GM18868 (cell line): Measurements from ENCODE around the gene NSUN2.
"Not testable (repeated sequence)": the region's sequence is repeated elsewhere in the genome, so short reads cannot be mapped to it uniquely, and the experiment has no call there.

Experiments used
- ATAC-seq: cut with Tn5 transposase; IDR thresholded peaks from one replicate; pipeline ENCODE4 v1.9.1; 2021; ENCODE audit warnings: mild to moderate bottlenecking, moderate library complexity; ENCODE audit not compliant: unreplicated experiment

Gene NSUN2

DNA sequence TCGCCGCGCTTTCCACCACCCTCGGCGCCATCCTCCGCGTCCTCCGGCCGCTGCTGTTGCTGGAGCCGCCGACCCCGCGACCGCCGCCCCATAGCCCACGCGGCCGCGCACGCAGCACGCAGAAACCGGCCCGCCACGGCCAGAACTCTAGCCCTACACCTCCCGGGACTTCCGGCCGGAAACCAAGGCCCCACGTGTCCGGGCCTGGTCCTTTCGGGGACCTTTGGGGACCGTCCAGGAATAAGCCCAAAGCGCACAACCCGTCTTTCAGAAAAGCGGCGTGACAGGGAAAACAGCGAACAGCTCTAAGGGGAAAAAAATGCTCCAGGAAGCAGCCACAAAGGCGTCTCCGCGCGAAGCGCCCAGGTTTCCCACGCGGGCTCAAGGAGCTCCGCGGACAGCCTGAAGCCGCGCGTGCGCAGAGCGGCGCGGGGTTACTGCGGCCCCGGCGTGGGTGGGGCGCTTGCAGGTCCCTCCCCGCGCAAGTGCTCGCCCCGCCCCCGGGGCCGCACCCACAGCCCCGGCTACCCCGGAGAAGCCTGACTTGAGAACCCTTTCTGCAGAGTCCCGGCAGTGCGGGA, at the start of gene NSUN2, which contains the start of gene SRD5A1:
Gene NSUN2 (minus strand): TSS at position 157 of the 581 bp plus-strand sequence. CDS start 65 bp downstream, at position 92.
Gene SRD5A1 (plus strand): TSS at position 553 of the 581 bp plus-strand sequence. CDS start 137 bp downstream, outside the sequence.
- peak; percentile 86 for ATAC-seq

DNA sequence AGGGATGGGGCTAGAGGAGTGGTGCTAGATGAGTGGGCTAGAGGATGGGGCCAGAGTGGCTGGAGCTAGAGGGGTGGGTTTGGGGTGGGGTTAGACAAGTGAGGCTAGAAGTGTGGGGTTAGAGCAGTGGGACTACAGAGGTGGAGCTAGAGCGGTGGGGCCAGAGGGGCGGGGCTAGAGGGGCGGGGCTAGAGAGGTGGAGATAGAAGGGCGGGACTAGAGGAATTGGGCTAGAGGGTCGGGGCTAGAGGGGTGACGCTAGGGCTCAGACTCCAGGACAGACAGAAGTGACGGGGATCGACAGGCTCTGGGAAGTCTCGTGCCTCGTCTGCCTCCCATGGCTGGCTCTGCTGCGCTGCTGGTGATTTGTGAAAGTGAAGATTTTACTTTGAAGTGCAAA, 49.4 kb upstream of the NSUN2 start:
- ATAC-seq = no peak

DNA sequence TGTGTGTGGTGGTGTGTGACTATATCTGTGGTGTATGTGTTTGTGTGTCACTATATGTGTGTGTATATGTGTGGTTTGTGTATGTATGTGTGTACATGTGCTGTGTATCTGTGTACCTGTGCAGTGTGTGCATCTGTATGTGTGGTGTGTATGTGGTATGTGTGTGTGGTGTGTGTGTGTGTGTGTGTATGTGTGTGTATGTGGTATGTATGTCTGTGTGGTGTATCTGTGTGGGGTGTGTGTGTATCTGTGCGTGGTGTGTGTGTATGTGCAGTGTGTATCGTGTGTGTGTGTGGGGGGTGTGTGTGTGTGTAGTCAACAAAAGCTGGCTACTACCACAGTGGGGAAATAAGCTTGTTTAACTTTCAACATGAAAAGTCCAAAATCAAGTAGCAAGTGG, 48.8 kb upstream of the NSUN2 start:
- ATAC-seq = no peak

DNA sequence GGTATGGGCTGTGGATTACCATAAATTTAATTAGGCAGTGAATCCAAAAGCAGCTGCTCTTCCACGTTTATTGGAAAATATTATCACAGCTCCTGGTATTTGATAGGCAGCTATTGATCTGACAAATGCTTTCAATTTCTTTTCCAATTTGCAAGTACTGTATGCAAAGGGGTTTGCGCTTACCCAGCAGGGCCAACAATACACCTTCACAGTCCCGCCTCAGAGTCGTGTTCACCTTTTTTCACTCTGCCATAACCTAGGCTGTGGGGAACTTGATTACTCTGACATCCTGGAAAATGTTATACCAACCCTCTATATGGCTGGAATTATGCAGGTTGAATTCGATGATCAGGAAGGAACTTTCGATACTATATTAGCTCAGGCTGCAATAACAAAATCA, 48.1 kb upstream of the NSUN2 start:
- ATAC-seq = no peak

DNA sequence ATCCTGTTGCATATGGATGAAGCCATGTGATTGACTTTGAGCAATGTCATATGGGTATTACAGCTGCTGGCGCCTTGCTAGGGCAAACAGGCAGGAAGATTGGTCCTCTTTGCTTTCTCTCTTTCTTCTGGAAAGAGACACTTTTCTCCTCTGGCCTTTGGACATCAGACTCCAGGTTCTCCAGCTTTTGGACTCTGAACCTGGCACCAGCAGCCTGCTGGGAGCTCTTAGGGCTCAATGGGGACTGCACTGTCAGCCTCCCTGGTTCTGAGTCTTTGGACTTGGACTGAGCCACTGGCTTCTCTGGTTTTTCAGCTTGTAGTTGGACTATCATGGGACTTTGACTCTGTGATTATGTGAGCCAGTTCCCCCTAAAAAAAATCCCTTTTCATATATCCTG, 45.5 kb upstream of the NSUN2 start:
- ATAC-seq = no peak

DNA sequence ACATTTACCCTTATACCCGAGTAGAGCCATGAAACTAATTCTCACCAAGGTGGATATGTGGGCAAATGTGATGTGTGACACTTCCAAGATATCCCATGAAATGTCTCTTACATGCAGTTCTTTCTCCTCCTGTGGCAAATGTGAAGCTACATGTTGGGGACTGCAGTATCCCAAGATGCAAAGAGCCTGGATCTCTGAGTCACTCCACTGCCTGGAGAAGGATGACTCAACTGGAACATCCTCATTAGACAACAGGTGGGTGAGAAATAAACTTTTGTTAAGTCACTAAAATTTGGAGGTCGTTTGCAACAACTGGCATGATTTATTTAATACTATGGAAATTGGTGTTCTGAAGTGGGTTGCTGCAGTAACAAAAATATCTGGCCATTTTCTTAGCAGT, 43.9 kb upstream of the NSUN2 start:
- no peak for ATAC-seq

DNA sequence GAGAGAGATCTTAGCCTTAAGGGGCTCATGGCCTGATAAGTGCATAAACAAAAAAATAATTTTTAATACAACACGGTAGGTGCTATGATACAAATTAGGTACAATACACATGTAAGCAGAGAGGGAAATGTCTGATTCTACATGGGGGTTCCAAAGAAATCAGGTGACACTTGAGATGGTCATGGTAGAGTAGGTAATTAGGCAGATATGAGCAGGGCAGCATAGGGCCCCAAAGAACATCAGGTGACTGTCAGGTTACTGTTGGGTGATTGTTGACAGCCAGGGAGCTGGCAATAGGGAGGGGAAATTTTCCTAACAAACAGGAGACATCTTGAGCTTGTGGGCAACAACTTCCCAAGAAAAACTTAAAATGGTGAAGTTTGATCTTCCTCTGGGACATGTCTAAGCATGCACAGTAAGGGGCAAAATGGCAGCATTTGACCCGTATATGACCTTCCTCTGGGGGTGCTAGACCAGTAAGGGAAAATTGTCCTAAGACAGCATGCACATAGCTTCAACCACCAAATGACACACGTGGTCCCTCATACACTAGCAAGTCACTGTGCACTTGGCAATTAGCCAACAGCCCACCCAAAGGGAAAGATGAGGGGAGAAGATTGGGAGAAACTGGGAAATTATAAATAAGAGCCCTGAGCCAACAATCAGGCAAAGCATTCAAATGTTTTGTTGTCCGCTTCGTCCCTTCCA, 43.1 kb upstream of the NSUN2 start:
- ATAC-seq = no peak

DNA sequence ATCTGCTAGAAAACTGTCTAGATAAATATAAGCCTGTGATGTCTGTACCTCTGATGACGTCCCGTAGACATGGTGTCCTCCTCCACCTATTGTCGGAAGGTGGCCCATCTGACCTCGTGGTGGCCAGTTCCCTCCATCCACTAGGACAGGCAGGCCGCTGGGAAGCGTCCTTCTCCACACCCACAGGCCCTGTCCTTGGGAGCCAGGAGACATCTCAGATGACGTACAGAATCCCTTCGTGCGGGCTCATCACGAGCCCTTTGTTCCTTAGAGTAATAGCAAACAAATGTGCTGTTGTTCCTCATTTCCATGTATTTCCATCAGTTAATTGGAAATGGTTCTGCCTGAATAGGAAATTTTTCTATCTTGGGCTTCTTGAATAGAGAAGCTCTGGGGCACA, 42.0 kb upstream of the NSUN2 start:
- ATAC-seq = no peak

DNA sequence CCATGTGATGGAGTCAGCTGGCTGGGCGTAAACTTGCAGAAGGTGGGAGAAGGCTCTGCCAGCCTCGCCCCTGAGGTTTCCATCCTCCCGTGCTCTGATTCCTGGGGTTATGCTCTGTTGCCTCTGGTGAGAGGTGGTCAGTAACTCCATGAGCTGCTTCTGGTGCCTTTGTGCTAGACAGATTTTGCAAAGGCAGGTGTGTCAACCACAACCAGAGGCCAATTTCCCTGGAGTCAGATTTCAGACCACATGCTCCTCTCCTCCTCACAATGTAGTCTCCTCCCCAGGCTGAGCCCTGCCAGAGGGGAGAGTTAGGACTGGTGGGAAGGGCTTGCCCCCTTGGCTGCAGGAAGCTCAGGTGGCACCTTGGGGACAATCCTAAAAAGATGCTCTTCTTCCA, 41.6 kb upstream of the NSUN2 start:
- no peak for ATAC-seq

DNA sequence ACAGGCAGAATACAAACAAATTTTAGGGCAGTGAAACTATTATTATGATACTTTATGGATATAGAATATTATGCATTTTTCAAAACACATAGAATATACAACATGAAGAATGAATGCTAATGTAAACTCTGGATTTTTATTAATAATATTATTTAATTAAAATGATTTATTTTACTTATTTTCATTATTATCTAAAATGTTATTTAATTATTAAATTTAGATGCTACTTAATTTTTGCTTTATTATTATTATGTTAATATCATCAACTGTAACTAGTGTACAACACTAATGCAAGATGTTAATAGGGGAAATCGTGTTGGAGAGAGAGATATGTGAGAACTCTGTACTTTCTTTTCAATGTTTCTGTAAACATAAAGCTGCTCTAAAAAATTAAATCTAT, 41.1 kb upstream of the NSUN2 start:
- ATAC-seq = no peak

DNA sequence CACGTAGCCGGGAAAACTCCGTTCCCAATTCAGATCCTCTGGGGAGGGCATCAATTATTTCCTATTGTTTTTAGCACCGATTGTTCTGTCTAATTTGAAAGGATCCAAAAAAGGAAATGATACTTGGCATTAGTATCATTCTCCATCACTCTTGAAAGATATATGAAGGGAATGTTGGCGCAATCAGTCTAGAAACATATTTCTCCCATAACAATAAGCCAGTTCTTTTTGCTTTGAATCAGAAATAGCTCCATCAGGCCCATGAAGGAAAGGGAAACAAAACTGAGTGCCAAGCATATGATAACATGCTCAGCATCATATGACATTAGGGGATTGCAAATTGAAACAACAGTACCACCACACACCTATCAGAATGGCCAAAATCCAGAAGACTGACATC, 40.2 kb upstream of the NSUN2 start:
- ATAC-seq = no peak

DNA sequence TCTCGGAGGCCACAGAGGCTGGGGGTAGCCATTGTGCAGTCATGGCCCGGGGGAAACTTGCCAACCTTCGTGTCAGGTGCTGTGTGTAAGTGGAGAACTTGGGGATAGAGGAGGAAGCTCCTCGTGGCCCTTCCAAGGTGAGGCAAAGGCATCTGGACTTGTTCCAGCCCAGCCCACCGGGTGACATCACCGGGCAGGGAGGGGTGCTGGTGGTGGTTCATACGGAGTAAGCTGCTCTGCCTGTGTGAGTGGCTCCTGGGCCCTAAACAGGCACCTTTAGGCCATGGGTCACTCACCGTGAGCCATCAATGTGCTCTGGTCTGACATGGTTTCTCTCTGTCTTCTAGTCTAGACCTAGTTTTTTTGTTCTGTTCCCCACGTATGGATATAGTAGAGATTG, 35.9 kb upstream of the NSUN2 start:
- not testable (repeated sequence) for ATAC-seq

DNA sequence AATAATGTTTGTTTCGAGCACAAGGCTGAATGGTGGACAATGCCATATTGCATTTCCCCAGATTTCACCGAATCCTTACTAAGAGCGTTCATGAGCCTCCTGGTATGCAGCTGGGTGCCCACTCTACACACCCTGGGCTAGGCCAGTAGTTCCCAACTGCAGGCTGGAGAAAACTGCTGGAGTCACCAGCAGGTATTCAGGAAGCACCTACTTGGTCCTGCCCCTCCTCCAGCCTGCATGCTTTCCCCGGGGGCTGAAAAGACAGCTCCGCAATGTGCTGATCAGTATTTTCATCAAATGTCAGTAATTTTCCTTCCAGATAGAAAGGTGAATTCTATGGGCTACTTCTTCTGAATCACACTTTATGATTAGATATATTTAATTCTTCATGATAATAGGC, 34.8 kb upstream of the NSUN2 start:
- ATAC-seq = no peak

DNA sequence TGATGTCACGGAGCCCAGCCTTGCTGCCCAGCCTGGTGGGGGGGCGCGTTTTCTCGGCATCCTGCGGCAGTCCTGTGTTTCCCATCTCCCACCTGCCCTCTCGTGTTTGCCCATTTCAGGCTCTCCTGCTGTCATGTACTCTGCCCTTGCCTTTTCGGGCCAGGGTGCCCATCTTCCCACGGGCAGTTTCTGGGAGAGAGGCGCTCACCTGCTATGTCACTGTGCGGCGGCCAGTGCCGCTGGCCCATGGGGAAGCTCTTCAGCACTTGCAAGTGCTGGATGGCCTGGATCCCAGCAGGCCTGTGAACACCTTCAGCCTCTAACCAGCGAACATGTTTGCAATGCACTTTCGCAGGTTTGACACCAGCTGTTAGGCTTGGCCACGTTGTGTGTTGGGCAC, 33.9 kb upstream of the NSUN2 start:
- no peak for ATAC-seq

DNA sequence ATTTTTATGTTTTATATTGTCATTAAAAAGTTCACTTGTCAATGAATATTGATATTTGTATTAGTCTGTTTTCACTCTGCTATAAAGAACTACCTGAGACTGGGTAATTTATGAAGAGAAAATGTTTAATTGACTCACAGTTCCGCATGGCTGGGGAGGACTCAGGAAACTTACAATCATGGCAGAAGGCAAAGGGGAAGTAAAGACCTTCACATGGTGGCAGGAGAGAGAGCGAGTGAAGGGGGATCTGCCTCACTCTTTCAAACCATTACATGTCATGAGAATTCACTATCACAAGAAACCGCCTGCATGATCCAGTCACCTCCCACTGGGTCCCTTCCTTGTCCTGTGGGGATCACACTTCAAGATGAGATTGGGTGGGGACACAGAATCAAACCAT, 27.8 kb upstream of the NSUN2 start:
- peak; percentile 61 for ATAC-seq

DNA sequence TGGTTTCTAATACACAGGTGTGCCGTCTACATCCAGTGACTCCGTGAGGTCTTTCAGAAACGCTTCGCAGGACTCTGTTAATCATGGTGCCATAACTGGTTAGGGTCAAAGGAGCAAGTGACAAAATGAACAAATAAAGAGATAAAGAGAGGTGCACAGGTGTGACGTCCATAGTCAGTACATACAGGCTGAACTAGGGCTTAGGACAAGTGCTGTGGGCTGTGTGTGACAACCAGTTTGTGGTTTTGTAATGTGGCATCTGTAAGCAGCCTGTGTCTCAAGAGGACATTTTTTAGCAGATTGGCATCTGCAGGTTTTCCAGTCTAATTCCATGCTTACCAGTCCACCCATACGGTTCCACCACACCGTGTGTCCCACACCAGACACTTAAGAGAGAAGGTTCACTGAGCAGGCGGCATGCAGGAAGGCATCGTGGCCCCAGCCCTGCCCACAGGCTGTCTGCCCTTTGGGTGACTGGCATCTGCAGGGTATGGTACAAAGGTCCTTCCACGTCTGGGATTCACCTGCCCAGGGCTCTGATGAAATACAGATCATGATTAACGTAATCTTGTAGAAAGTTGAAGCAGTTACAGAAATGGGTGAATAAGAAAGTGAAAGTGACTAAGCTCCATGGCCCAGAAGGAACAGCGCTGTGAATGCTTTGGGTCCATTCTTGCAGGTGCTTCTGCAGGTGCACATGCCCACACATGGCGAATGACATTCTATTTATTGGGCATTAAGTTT, 27.3 kb upstream of the NSUN2 start:
- ATAC-seq = peak; percentile 88

DNA sequence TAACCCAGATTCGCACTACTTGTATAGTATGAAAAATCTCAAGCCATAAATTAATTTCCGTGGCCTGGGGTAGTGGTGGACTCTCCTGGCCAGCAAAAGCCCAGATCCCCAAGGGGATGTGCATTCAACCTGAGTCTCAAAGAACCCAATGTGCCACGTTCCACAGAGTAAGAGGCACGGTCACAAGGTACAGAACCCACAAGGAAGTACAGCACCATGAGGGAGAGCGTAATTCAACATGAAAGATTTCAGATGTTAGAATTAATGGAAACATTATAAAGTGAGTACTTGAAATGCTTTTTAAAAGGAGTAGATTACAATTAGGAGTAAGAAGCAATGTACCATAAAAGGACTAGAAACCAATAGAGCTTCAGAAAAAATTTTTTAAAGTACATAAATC, 23.8 kb upstream of the NSUN2 start:
- no peak for ATAC-seq

DNA sequence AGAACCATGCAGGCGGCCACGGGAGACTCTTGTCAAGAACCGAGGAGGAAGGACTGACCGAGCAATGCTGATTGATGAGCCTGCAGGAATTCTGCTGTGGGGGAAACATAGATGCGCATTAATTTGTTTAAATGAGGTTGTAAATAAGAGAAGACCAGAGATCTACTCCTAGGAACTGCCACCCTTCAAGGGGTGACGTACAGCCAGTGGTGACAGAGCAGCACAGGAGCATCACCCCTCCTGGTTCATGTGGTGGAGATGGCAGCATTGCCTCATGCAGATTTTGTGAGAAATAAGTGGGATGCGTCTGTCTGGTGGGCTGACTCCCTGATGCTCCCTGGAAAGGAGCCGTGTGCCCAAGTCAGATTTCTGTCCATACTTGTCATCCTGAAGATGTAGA, 22.6 kb upstream of the NSUN2 start:
- ATAC-seq = no peak

DNA sequence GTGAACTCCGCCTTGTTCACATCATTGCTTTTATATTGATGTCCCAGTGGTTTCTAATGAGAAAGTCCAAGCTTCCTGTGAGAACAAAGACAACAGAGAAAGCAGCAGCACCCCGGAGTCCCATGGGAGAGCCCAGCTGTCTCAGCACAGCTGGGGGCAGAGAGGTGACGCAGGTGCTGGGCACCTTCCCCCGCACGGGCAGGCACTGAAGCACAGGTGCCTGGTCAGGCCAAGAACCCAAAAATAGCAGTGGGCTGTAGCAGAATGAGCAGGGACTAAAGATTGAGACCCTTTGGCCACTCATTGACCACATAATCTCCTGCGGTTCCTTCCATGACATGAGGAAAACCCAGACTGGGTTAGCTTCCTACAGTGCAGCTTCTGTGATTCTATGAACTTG, 19.2 kb upstream of the NSUN2 start:
- ATAC-seq = peak; percentile 90

DNA sequence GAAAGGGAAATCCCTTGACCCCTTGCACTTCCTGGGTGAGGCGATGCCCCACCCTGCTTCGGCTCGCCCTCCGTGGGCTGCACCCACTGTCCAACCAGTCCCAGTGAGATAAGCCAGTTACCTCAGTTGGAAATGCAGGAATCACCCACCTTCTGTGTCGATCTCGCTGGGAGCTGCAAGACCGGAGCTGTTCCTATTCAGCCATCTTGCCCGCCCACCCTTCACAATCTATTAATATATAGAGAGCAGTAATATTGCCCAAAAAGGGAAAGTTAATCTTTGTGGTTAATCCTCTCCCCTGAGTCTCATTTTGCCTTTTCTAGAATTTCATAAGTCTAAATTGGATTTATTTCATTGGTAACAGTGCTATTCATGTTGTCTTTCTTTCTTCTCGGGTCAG, 16.8 kb upstream of the NSUN2 start:
- ATAC-seq = no peak

DNA sequence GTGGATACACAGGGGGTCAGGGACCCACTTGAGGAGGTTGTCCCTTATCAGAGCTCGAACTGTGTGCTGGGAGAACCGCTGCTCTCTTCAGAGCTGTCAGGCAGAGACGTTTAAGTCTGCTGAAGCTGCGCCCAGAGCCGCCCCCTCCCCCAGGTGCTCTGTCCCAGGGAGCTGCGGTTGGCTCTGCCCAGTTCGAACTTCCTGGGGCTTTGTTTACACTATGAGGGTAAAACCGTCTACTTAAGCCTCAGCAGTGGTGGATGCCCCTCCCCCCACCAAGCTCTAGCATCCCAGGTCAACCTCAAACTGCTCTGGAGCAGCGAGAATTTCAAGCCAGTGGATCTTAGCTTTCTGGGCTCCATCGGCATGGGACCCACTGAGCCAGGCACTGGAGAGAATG, 16.3 kb upstream of the NSUN2 start:
- ATAC-seq = no peak
